PC-9 (cell line): ENCODE results near the gene PIK3R6. TPM values are rescaled to one million over a fixed set of nuclear protein-coding genes. Genes with fewer than 3 reads are reported as not detected.

Experiments used
- BruUV-seq: library from RNA; stranded (reverse); fragments of 400-500 nt; replicated peaks from 2 replicates; lab custom pipeline; 2021; lab: Mats Ljungman, UMichigan
- CTCF ChIA-PET: fragments of 300-600 bp; sonication (Branson Sonifier 250); formaldehyde crosslinking; loops from one replicate; lab custom pipeline; 2022; ENCODE audit warnings: antibody characterized with exemption; lab: Charles Lee
- POLR2A ChIA-PET: fragments of 300-600 bp; sonication (Branson Sonifier 250); formaldehyde crosslinking; loops from one replicate; lab custom pipeline; 2022; ENCODE audit warnings: antibody characterized with exemption; ENCODE audit not compliant: unreplicated experiment; lab: Charles Lee
- DNase-seq, 2 experiments: peaks; one replicate each; pipeline versions ENCODE4 v3.0.0 to v3.0.0-alpha.2; 2015 to 2022; ENCODE audit warnings: mixed read lengths in 1 of 2
- H2AFZ ChIP-seq: fragments of 200-600 bp; sonication (generic); 2 replicates; pipeline ENCODE4 v1.8.1; 2017; ENCODE audit warnings: antibody characterized with exemption
- H3F3A ChIP-seq: fragments of 200-600 bp; sonication (generic); 2 replicates; pipeline ENCODE4 v1.8.1; 2017; ENCODE audit warnings: antibody characterized with exemption, mild to moderate bottlenecking, low read depth; ENCODE audit not compliant: insufficient read depth
- H3K27ac ChIP-seq: fragments of 200-600 bp; sonication (generic); 2 replicates; pipeline ENCODE4 v1.6.1; 2016; ENCODE audit warnings: mixed run types
- H3K27me3 ChIP-seq: fragments of 200-600 bp; sonication (generic); 2 replicates; pipeline ENCODE4 v1.6.1; 2016; ENCODE audit warnings: low read depth, mixed run types; ENCODE audit not compliant: insufficient read depth
- H3K36me3 ChIP-seq: fragments of 200-600 bp; sonication (generic); 2 replicates; pipeline ENCODE4 v1.6.1; 2016; ENCODE audit warnings: low read depth, mixed run types
- H3K4me1 ChIP-seq: fragments of 200-600 bp; sonication (generic); replicated peaks from 2 replicates; pipeline ENCODE4 v1.6.1; 2016; ENCODE audit warnings: mixed run types; ENCODE audit not compliant: insufficient read depth
- H3K4me2 ChIP-seq: fragments of 200-600 bp; sonication (generic); 2 replicates; pipeline ENCODE4 v1.6.1; 2017; ENCODE audit warnings: mixed run types
- H3K4me3 ChIP-seq: fragments of 200-600 bp; sonication (generic); 2 replicates; pipeline ENCODE4 v1.6.1; 2016; ENCODE audit warnings: mixed run types
- H3K79me2 ChIP-seq: fragments of 200-600 bp; sonication (generic); 2 replicates; pipeline ENCODE4 v1.6.1; 2017; ENCODE audit warnings: low read depth, mixed run types
- H3K9me2 ChIP-seq: fragments of 200-600 bp; sonication (generic); 2 replicates; pipeline ENCODE4 v1.8.1; 2017; ENCODE audit warnings: mild to moderate bottlenecking; ENCODE audit not compliant: insufficient read depth
- H3K9me3 ChIP-seq: fragments of 200-600 bp; sonication (generic); 2 replicates; pipeline ENCODE4 v1.8.1; 2016; ENCODE audit warnings: low read depth; ENCODE audit not compliant: insufficient read depth
- H4K20me1 ChIP-seq: fragments of 200-600 bp; sonication (generic); 2 replicates; pipeline ENCODE4 v1.8.1; 2017; ENCODE audit not compliant: insufficient read depth
- EZH2 ChIP-seq: fragments of 200-600 bp; sonication (generic); IDR thresholded peaks from 2 replicates; pipeline ENCODE4 v1.8.0; 2017; ENCODE audit warnings: antibody characterized with exemption, low read depth
- intact Hi-C: fragments of 100-400 bp; cut with micrococcal nuclease; formaldehyde crosslinking; loops from one replicate; pipeline ENCODE4 v1.10.0; 2022; ENCODE audit not compliant: unreplicated experiment
- total RNA-seq: library from RNA; stranded (reverse); gene quantifications from 2 replicates; pipeline ENCODE4 v1.2.3, GENCODE V29; 2021
- TF ChIP-seq, protein P1 (sequence below): fragments of 200-600 bp; sonication (generic); conservative IDR thresholded peaks from 2 replicates; pipeline ENCODE4 v1.6.1; 2017; ENCODE audit warnings: mixed run types, antibody characterized with exemption, mild to moderate bottlenecking, moderate library complexity

The PIK3R6 gene
- total RNA-seq, 1 experiment from 2014 or later, result not detected

DNA sequence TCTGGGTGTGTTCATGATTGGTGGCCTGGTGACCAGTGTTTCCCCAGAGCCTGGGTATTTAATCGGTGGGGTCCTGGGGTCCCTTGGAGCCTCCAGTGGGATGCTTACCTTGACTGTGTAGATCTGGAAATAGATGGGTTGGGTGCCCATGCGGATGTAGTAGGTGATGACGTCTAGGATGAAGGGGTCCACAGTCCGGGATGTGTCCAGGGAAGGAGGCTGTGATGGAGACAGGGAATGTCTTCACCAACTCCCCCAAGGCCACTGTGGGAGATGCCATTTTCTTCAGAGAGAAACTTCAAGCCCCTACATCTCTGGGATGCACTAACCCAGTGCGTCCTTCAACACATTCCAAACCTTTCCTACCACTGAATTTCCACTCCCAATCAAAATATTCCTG is 44.2 kb downstream of the PIK3R6 start:
- no peak overlapping the region for H3K4me2 ChIP-seq
- POLR2A ChIA-PET, result no interaction called here
- no peak for DNase-seq
- no peaks in the 10 kb centered on the region for H3K4me1 ChIP-seq
- H3K4me3 ChIP-seq, result no peak overlapping the region
- H3K27me3 ChIP-seq, result no peaks in the 10 kb centered on the region; the same call in 1 of the 2 replicates
- no peak overlapping the region for H3K27ac ChIP-seq
- H2AFZ ChIP-seq, result no peak overlapping the region
- H3K9me2 ChIP-seq, result no peaks in the 10 kb centered on the region
- BruUV-seq, result no TSS peak
- no peaks in the 10 kb centered on the region for H3K79me2 ChIP-seq
- no peaks in the 10 kb centered on the region for H4K20me1 ChIP-seq
- H3K36me3 ChIP-seq, result no peaks in the 10 kb centered on the region
- intact Hi-C loops, result no loop called here
- no peak for TF ChIP-seq EZH2
- TF ChIP-seq, protein P1, sequence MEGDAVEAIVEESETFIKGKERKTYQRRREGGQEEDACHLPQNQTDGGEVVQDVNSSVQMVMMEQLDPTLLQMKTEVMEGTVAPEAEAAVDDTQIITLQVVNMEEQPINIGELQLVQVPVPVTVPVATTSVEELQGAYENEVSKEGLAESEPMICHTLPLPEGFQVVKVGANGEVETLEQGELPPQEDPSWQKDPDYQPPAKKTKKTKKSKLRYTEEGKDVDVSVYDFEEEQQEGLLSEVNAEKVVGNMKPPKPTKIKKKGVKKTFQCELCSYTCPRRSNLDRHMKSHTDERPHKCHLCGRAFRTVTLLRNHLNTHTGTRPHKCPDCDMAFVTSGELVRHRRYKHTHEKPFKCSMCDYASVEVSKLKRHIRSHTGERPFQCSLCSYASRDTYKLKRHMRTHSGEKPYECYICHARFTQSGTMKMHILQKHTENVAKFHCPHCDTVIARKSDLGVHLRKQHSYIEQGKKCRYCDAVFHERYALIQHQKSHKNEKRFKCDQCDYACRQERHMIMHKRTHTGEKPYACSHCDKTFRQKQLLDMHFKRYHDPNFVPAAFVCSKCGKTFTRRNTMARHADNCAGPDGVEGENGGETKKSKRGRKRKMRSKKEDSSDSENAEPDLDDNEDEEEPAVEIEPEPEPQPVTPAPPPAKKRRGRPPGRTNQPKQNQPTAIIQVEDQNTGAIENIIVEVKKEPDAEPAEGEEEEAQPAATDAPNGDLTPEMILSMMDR, result no peak
- CTCF ChIA-PET, result no interaction called here
- no peaks in the 10 kb centered on the region for H3K9me3 ChIP-seq
- H3F3A ChIP-seq, result no peaks in the 10 kb centered on the region

DNA sequence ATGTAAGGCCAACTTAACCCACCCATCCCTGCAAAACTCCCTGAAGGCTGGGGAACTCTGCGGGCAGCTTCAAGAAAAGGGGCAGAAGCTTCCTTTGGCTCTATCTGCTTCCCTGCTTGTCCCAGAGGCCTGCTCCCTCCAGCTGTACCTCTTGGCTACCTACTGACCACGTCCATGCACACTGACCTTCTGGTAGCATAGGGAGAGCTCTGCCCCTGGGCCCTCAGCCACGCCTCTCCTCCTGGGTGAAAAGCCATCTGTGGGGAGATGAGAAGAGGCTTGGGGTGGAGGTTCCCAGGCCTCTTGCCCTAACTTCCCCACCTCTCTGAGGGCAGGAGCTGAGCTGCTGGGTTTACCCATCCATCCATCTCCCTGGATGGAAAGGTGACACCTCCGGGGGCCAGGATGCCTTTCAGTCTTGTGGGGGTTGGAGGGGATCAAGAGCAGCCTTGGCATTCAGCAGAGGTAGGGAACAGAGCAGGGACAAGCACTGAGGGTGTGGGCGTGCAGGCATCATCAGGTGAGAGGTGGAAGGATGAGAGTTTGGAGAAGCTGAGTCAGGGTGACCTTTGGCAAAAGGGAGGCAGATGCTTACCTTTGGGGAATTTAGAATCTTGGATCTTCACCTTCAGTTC is 45.0 kb downstream of the PIK3R6 start:
- H4K20me1 ChIP-seq, result no peaks in the 10 kb centered on the region
- H3K4me1 ChIP-seq, result no peaks in the 10 kb centered on the region
- CTCF ChIA-PET, result interaction anchor here (0.6 kb wide), 1 partner anchor 50 kb away, joined by 3 read pairs; no protein-coding TSS in a partner anchor
- TF ChIP-seq, protein P1, result no peak
- no peak for TF ChIP-seq EZH2
- no peak overlapping the region for H3K4me2 ChIP-seq
- H3K36me3 ChIP-seq, result no peaks in the 10 kb centered on the region
- H3K27me3 ChIP-seq, result no peaks in the 10 kb centered on the region; the same call in 1 of the 2 replicates
- H3K9me2 ChIP-seq, result no peaks in the 10 kb centered on the region
- BruUV-seq, result no TSS peak
- no peak overlapping the region for H2AFZ ChIP-seq
- no peak overlapping the region for H3K4me3 ChIP-seq
- POLR2A ChIA-PET, result interaction anchor here (0.6 kb wide), 1 partner anchor 72 kb away, joined by 3 read pairs; no protein-coding TSS in a partner anchor
- no peaks in the 10 kb centered on the region for H3F3A ChIP-seq
- intact Hi-C loops, result no loop called here
- no peak overlapping the region for H3K27ac ChIP-seq
- DNase-seq, result no peak
- no peaks in the 10 kb centered on the region for H3K79me2 ChIP-seq
- no peaks in the 10 kb centered on the region for H3K9me3 ChIP-seq

DNA sequence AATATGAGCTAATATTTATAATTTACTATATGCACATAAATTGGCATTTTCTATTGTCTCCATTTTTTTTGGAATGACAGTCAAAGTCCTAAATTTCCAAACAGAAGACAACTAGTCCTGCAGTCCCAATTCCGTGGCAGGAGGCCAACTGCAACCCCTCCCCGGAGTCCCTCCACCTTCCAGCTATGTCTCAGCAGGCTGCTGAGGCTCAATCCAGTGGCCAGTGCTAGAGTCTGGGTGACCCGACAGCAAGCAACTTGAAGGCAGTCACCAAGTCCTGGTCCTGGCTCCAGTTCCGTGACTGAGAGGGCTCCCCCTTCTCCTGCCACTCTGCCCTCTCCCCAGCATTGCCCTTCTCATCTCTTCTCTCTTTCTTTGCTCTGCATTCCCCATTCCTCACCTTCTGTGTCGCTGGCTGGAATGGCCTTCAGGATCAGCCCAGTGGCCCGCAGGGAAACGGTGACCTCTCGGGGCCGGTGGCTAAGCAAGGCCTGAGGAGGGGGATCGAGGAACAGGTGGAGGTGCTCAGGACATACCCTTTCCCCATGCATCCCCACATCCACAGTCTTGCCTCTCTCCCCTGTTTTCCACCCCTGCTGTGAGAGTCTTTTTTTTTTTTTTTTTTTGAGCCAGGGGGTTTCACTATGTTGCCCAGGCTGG is 45.9 kb downstream of the PIK3R6 start:
- H3K9me2 ChIP-seq, result no peaks in the 10 kb centered on the region
- no peak overlapping the region for H3K4me2 ChIP-seq
- ChIA-PET CTCF (interaction anchor here (0.6 kb wide), 1 partner anchor 1317 kb away, joined by 4 read pairs; no protein-coding TSS in a partner anchor), POLR2A (interaction anchor here (0.6 kb wide), 1 partner anchor 71 kb away, joined by 3 read pairs; no protein-coding TSS in a partner anchor)
- no TSS peak for BruUV-seq
- H3F3A ChIP-seq, result no peaks in the 10 kb centered on the region
- no peaks in the 10 kb centered on the region for H4K20me1 ChIP-seq
- intact Hi-C loops, result no loop called here
- no peaks in the 10 kb centered on the region for H3K4me1 ChIP-seq
- no peaks in the 10 kb centered on the region for H3K9me3 ChIP-seq
- no peaks in the 10 kb centered on the region for H3K79me2 ChIP-seq
- peaks cover 9% of the 10 kb centered on the region; the same call in 1 of the 2 replicates for H3K27me3 ChIP-seq
- TF ChIP-seq EZH2, result no peak
- TF ChIP-seq, protein P1, result no peak
- H3K27ac ChIP-seq, result no peak overlapping the region
- no peak for DNase-seq
- no peak overlapping the region for H3K4me3 ChIP-seq
- H3K36me3 ChIP-seq, result no peaks in the 10 kb centered on the region
- no peak overlapping the region for H2AFZ ChIP-seq
